GM23338 (cell line): Measurements from ENCODE around the gene NR4A2. TPM values are rescaled to one million over a fixed set of nuclear protein-coding genes. Genes with fewer than 3 reads are reported as not detected.

ENCODE experiments used
- ATAC-seq: fragments of 200-7000 bp; cut with Tn5 transposase; 3 replicates; pipeline ENCODE4 v1.9.1; 2020
- DNase-seq: peaks from one replicate; pipeline ENCODE4 v3.0.0-alpha.2; 2015; ENCODE audit warnings: low spot score
- H2AFZ ChIP-seq: fragments of 200-600 bp; sonication (generic); 2 replicates; pipeline ENCODE4 v1.8.0; 2016; ENCODE audit warnings: antibody characterized with exemption, mild to moderate bottlenecking, moderate library complexity
- H3F3A ChIP-seq: fragments of 200-600 bp; sonication (generic); replicated peaks from 2 replicates; pipeline ENCODE4 v1.8.0; 2017; ENCODE audit warnings: antibody characterized with exemption, mixed run types, low read depth
- H3K27ac ChIP-seq: fragments of 200-600 bp; sonication (generic); 2 replicates; pipeline ENCODE4 v1.6.1; 2016; ENCODE audit warnings: low read depth
- H3K27me3 ChIP-seq: fragments of 200-600 bp; sonication (generic); 2 replicates; pipeline ENCODE4 v1.8.0; 2016; ENCODE audit warnings: mild to moderate bottlenecking, mixed run types, moderate library complexity; ENCODE audit not compliant: insufficient read depth
- H3K36me3 ChIP-seq: fragments of 200-600 bp; sonication (generic); 2 replicates; pipeline ENCODE4 v1.8.0; 2016; ENCODE audit warnings: mild to moderate bottlenecking; ENCODE audit not compliant: insufficient read depth
- H3K4me1 ChIP-seq: fragments of 200-600 bp; sonication (generic); 2 replicates; pipeline ENCODE4 v1.8.0; 2016; ENCODE audit warnings: mild to moderate bottlenecking, moderate library complexity; ENCODE audit not compliant: insufficient read depth
- H3K4me2 ChIP-seq: fragments of 200-600 bp; sonication (generic); 2 replicates; pipeline ENCODE4 v1.7.1; 2017; ENCODE audit warnings: mixed run types
- H3K4me3 ChIP-seq: fragments of 200-600 bp; sonication (generic); 2 replicates; pipeline ENCODE4 v1.6.1; 2016; ENCODE audit warnings: mixed run types
- H3K79me2 ChIP-seq: fragments of 200-600 bp; sonication (generic); replicated peaks from 2 replicates; pipeline ENCODE4 v1.8.0; 2017; ENCODE audit warnings: mild to moderate bottlenecking; ENCODE audit not compliant: insufficient read depth
- H3K9me2 ChIP-seq: fragments of 200-600 bp; sonication (generic); 2 replicates; pipeline ENCODE4 v1.8.0; 2017; ENCODE audit not compliant: insufficient read depth
- H4K20me1 ChIP-seq: fragments of 200-600 bp; sonication (generic); replicated peaks from 2 replicates; pipeline ENCODE4 v1.8.0; 2017; ENCODE audit warnings: mild to moderate bottlenecking; ENCODE audit not compliant: insufficient read depth
- H3K27ac Mint-ChIP-seq: 2 replicates; pipeline ENCODE4 v1.8.0; 2020; ENCODE audit warnings: inconsistent platforms, mild to moderate bottlenecking, moderate library complexity, mixed read lengths
- H3K27me3 Mint-ChIP-seq: 3 replicates; pipeline ENCODE4 v1.8.0; 2022; ENCODE audit warnings: low read depth, mild to moderate bottlenecking, moderate library complexity, mixed read lengths, inconsistent platforms; ENCODE audit not compliant: insufficient read depth, poor library complexity
- H3K36me3 Mint-ChIP-seq: 3 replicates; pipeline ENCODE4 v1.8.0; 2021; ENCODE audit warnings: low read depth, mild to moderate bottlenecking, inconsistent platforms, moderate library complexity, mixed read lengths
- H3K4me1 Mint-ChIP-seq: 3 replicates; pipeline ENCODE4 v1.8.0; 2020; ENCODE audit warnings: mild to moderate bottlenecking, inconsistent platforms, mixed read lengths
- H3K4me3 Mint-ChIP-seq: 3 replicates; pipeline ENCODE4 v1.8.0; 2021; ENCODE audit warnings: moderate library complexity, mild to moderate bottlenecking, inconsistent platforms, mixed read lengths
- H3K9me3 Mint-ChIP-seq: 3 replicates; pipeline ENCODE4 v1.8.0; 2020; ENCODE audit warnings: moderate library complexity, mild to moderate bottlenecking, inconsistent platforms, mixed read lengths
- CREB1 ChIP-seq: fragments of 250-450 bp; sonication (Bioruptor Pico); IDR thresholded peaks from 2 replicates; pipeline ENCODE4 v1.5.0; 2020; ENCODE audit warnings: low read depth, mild to moderate bottlenecking, moderate library complexity
- EZH2 ChIP-seq: fragments of 200-600 bp; sonication (generic); IDR thresholded peaks from one replicate; pipeline ENCODE4 v1.8.0; 2017; ENCODE audit warnings: antibody characterized with exemption, mild to moderate bottlenecking, low read depth; ENCODE audit not compliant: unreplicated experiment
- EZH2phosphoT487 ChIP-seq: fragments of 200-600 bp; sonication (generic); IDR thresholded peaks from one replicate; pipeline ENCODE4 v1.8.1; 2018; ENCODE audit warnings: antibody characterized with exemption; ENCODE audit not compliant: unreplicated experiment
- JUNB ChIP-seq: IDR thresholded peaks from one replicate; pipeline ENCODE4 v1.6.1; 2016; ENCODE audit warnings: antibody characterized with exemption; ENCODE audit not compliant: unreplicated experiment
- NANOG ChIP-seq: IDR thresholded peaks from 2 replicates; pipeline ENCODE4 v1.6.1; 2016; ENCODE audit warnings: antibody characterized with exemption, borderline replicate concordance
- POLR2AphosphoS5 ChIP-seq: IDR thresholded peaks from 2 replicates; pipeline ENCODE4 v1.6.1; 2016; ENCODE audit warnings: antibody characterized with exemption, low read depth
- STAT1 ChIP-seq: IDR thresholded peaks from one replicate; pipeline ENCODE4 v1.6.1; 2016; ENCODE audit warnings: antibody characterized with exemption; ENCODE audit not compliant: unreplicated experiment
- ZNF114 ChIP-seq: fragments of 250-450 bp; sonication (Bioruptor Pico); IDR thresholded peaks from 2 replicates; pipeline ENCODE4 v1.5.0; 2020; ENCODE audit warnings: mild to moderate bottlenecking, moderate library complexity
- ZNF331 ChIP-seq: fragments of 250-450 bp; sonication (Bioruptor Pico); IDR thresholded peaks from 2 replicates; pipeline ENCODE4 v1.5.0; 2020; ENCODE audit warnings: low read depth, mild to moderate bottlenecking, moderate library complexity
- polyA plus RNA-seq: library from polyadenylated mRNA; unstranded; fragments of >200 nt; fragmentation: Nextera tagmentation; extraction: Ambion mirVana; gene quantifications from 2 replicates; pipeline ENCODE4 v1.2.1, GENCODE V29; 2016
- total RNA-seq: library from RNA; depleted of rRNA; stranded (reverse); fragments of >200 nt; shearing (Covaris generic); gene quantifications from 2 replicates; pipeline ENCODE4 v1.2.3, GENCODE V29; 2014
- TF ChIP-seq, protein P1 (sequence below), 2 experiments: fragments of 200-600 bp in 1 of 2; sonication (generic) in 1 of 2; conservative IDR thresholded peaks; 2 replicates each; pipeline versions ENCODE4 v1.5.1 to v1.6.1; 2016 to 2017; ENCODE audit warnings: antibody characterized with exemption in 2 of 2, low read depth in 2 of 2, mild to moderate bottlenecking in 2 of 2, moderate library complexity in 1 of 2
- TF ChIP-seq, protein P2 (sequence below): IDR thresholded peaks from one replicate; pipeline ENCODE4 v1.6.1; 2018; ENCODE audit warnings: antibody characterized with exemption; ENCODE audit not compliant: unreplicated experiment
- TF ChIP-seq, protein P3 (sequence below): fragments of 250-450 bp; sonication (Bioruptor Pico); IDR thresholded peaks from 2 replicates; pipeline ENCODE4 v1.5.0; 2020; ENCODE audit warnings: mild to moderate bottlenecking, moderate library complexity
- TF ChIP-seq, protein P4 (sequence below): IDR thresholded peaks from 2 replicates; pipeline ENCODE4 v1.6.1; 2016; ENCODE audit warnings: antibody characterized with exemption

Gene NR4A2
- total and polyA plus RNA-seq, 2 experiments from 2014 or later: 0.49 to 0.71 TPM

DNA sequence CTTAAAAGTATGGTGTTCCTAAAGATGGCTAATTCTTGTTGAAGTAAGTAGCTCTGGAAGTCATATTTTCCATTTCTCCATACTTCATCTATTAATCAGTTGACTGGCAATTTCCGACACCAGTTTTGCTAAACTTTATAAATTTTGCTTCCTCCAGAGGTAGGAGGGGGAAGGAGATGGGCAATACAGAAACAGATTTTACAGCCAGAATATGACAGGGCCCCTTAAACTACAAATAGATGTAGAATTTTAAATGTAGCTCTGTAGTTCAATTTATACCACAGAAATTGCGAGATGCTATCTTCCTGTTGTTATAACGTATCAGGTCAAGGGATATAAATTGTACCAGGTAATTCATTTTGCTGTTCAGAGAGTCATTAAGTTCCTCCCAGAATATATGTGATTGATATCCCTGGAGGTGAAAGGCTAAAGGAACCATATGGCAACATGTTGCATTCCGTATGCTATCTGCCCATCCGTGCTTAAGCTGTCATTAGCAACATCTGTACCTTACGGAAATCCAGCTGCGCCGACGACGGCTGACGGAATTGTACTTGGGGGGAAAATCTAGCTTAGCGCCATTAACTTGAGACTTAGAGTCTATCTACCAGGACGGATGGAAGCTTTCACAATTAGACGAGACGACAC, 8.4 kb upstream of the NR4A2 start:
- peak overlapping the region; percentile 98 for H3K27ac Mint-ChIP-seq
- H3K4me3 Mint-ChIP-seq: peak overlapping the region; percentile 79
- Histone ChIP-seq H3K27ac (no peak overlapping the region), H3K9me2 (no peaks in the 10 kb centered on the region), H3K4me3 (peak overlapping the region; percentile 83), H2AFZ (peak overlapping the region; percentile 85), H3K27me3 (peaks cover 53% of the 10 kb centered on the region), H3K79me2 (no peaks in the 10 kb centered on the region), H3F3A (no peaks in the 10 kb centered on the region), H3K4me2 (peak overlapping the region; percentile 88), H4K20me1 (no peaks in the 10 kb centered on the region; the same call in 1 of the 2 replicates), H3K4me1 (peaks cover 32% of the 10 kb centered on the region), H3K36me3 (no peaks in the 10 kb centered on the region)
- H3K36me3 Mint-ChIP-seq: no peaks in the 10 kb centered on the region
- peaks cover 5% of the 10 kb centered on the region for H3K27me3 Mint-ChIP-seq
- DNase-seq (peak; percentile 64), ATAC-seq (peak; percentile 10)
- H3K4me1 Mint-ChIP-seq: peaks cover 37% of the 10 kb centered on the region
- TF ChIP-seq JUNB (no peak), CREB1 (CRISPR knock-in tag) (no peak), STAT1 (no peak), POLR2AphosphoS5 (no peak), NANOG (no peak), ZNF331 (CRISPR knock-in tag) (no peak), EZH2 (no peak), EZH2phosphoT487 (no peak), ZNF114 (CRISPR knock-in tag) (no peak)
- TF ChIP-seq, protein P1, sequence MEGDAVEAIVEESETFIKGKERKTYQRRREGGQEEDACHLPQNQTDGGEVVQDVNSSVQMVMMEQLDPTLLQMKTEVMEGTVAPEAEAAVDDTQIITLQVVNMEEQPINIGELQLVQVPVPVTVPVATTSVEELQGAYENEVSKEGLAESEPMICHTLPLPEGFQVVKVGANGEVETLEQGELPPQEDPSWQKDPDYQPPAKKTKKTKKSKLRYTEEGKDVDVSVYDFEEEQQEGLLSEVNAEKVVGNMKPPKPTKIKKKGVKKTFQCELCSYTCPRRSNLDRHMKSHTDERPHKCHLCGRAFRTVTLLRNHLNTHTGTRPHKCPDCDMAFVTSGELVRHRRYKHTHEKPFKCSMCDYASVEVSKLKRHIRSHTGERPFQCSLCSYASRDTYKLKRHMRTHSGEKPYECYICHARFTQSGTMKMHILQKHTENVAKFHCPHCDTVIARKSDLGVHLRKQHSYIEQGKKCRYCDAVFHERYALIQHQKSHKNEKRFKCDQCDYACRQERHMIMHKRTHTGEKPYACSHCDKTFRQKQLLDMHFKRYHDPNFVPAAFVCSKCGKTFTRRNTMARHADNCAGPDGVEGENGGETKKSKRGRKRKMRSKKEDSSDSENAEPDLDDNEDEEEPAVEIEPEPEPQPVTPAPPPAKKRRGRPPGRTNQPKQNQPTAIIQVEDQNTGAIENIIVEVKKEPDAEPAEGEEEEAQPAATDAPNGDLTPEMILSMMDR (conservative IDR thresholded peaks at IDR 0.05; ENCODE audit: low read depth in 2 of 2): no peak
- TF ChIP-seq, protein P2, sequence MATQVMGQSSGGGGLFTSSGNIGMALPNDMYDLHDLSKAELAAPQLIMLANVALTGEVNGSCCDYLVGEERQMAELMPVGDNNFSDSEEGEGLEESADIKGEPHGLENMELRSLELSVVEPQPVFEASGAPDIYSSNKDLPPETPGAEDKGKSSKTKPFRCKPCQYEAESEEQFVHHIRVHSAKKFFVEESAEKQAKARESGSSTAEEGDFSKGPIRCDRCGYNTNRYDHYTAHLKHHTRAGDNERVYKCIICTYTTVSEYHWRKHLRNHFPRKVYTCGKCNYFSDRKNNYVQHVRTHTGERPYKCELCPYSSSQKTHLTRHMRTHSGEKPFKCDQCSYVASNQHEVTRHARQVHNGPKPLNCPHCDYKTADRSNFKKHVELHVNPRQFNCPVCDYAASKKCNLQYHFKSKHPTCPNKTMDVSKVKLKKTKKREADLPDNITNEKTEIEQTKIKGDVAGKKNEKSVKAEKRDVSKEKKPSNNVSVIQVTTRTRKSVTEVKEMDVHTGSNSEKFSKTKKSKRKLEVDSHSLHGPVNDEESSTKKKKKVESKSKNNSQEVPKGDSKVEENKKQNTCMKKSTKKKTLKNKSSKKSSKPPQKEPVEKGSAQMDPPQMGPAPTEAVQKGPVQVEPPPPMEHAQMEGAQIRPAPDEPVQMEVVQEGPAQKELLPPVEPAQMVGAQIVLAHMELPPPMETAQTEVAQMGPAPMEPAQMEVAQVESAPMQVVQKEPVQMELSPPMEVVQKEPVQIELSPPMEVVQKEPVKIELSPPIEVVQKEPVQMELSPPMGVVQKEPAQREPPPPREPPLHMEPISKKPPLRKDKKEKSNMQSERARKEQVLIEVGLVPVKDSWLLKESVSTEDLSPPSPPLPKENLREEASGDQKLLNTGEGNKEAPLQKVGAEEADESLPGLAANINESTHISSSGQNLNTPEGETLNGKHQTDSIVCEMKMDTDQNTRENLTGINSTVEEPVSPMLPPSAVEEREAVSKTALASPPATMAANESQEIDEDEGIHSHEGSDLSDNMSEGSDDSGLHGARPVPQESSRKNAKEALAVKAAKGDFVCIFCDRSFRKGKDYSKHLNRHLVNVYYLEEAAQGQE: no peak
- TF ChIP-seq, protein P3, sequence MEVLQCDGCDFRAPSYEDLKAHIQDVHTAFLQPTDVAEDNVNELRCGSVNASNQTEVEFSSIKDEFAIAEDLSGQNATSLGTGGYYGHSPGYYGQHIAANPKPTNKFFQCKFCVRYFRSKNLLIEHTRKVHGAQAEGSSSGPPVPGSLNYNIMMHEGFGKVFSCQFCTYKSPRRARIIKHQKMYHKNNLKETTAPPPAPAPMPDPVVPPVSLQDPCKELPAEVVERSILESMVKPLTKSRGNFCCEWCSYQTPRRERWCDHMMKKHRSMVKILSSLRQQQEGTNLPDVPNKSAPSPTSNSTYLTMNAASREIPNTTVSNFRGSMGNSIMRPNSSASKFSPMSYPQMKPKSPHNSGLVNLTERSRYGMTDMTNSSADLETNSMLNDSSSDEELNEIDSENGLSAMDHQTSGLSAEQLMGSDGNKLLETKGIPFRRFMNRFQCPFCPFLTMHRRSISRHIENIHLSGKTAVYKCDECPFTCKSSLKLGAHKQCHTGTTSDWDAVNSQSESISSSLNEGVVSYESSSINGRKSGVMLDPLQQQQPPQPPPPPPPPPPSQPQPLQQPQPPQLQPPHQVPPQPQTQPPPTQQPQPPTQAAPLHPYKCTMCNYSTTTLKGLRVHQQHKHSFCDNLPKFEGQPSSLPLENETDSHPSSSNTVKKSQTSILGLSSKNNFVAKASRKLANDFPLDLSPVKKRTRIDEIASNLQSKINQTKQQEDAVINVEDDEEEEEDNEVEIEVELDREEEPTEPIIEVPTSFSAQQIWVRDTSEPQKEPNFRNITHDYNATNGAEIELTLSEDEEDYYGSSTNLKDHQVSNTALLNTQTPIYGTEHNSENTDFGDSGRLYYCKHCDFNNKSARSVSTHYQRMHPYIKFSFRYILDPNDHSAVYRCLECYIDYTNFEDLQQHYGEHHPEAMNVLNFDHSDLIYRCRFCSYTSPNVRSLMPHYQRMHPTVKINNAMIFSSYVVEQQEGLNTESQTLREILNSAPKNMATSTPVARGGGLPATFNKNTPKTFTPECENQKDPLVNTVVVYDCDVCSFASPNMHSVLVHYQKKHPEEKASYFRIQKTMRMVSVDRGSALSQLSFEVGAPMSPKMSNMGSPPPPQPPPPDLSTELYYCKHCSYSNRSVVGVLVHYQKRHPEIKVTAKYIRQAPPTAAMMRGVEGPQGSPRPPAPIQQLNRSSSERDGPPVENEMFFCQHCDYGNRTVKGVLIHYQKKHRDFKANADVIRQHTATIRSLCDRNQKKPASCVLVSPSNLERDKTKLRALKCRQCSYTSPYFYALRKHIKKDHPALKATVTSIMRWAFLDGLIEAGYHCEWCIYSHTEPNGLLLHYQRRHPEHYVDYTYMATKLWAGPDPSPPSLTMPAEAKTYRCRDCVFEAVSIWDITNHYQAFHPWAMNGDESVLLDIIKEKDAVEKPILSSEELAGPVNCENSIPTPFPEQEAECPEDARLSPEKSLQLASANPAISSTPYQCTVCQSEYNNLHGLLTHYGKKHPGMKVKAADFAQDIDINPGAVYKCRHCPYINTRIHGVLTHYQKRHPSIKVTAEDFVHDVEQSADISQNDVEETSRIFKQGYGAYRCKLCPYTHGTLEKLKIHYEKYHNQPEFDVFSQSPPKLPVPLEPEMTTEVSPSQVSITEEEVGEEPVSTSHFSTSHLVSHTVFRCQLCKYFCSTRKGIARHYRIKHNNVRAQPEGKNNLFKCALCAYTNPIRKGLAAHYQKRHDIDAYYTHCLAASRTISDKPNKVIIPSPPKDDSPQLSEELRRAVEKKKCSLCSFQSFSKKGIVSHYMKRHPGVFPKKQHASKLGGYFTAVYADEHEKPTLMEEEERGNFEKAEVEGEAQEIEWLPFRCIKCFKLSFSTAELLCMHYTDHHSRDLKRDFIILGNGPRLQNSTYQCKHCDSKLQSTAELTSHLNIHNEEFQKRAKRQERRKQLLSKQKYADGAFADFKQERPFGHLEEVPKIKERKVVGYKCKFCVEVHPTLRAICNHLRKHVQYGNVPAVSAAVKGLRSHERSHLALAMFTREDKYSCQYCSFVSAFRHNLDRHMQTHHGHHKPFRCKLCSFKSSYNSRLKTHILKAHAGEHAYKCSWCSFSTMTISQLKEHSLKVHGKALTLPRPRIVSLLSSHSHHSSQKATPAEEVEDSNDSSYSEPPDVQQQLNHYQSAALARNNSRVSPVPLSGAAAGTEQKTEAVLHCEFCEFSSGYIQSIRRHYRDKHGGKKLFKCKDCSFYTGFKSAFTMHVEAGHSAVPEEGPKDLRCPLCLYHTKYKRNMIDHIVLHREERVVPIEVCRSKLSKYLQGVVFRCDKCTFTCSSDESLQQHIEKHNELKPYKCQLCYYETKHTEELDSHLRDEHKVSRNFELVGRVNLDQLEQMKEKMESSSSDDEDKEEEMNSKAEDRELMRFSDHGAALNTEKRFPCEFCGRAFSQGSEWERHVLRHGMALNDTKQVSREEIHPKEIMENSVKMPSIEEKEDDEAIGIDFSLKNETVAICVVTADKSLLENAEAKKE (CRISPR knock-in tag): no peak
- TF ChIP-seq, protein P4, sequence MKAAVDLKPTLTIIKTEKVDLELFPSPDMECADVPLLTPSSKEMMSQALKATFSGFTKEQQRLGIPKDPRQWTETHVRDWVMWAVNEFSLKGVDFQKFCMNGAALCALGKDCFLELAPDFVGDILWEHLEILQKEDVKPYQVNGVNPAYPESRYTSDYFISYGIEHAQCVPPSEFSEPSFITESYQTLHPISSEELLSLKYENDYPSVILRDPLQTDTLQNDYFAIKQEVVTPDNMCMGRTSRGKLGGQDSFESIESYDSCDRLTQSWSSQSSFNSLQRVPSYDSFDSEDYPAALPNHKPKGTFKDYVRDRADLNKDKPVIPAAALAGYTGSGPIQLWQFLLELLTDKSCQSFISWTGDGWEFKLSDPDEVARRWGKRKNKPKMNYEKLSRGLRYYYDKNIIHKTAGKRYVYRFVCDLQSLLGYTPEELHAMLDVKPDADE: no peak
- no peaks in the 10 kb centered on the region for H3K9me3 Mint-ChIP-seq
